AG09309 (cell line): ENCODE measurements around the gene VTCN1.

ENCODE experiments used
- DNase-seq: peaks from one replicate; pipeline ENCODE4 v3.0.0-alpha.2; 2010; ENCODE audit warnings: low read depth
- H3K4me3 ChIP-seq: 2 replicates; pipeline ENCODE4 v1.5.1; 2011; ENCODE audit warnings: mild to moderate bottlenecking, low read depth, low read length, moderate library complexity; ENCODE audit not compliant: control insufficient read depth
- CTCF ChIP-seq: IDR thresholded peaks from 2 replicates; pipeline ENCODE4 v1.5.1; 2011; ENCODE audit warnings: mild to moderate bottlenecking, low read depth, low read length, inconsistent platforms; ENCODE audit not compliant: insufficient read depth, control insufficient read depth; ENCODE audit errors: missing control alignments

Gene VTCN1

GRCh38 chr1:117093870-117094621, 116.7 kb downstream of the VTCN1 start:
- TF ChIP-seq CTCF = peak; percentile 40
- no peak overlapping the region for H3K4me3 ChIP-seq
- no peak for DNase-seq
